ENCODE results near the gene ACOT13. TPM values are rescaled to one million over a fixed set of nuclear protein-coding genes. Genes with fewer than 3 reads are reported as not detected.

Gene ACOT13
- total and polyA plus RNA-seq, 2 of the 8 experiments (the other 6 are each of a cell fraction or from before 2014, with no cell fraction given): 27.6 to 40.6 TPM

DNA sequence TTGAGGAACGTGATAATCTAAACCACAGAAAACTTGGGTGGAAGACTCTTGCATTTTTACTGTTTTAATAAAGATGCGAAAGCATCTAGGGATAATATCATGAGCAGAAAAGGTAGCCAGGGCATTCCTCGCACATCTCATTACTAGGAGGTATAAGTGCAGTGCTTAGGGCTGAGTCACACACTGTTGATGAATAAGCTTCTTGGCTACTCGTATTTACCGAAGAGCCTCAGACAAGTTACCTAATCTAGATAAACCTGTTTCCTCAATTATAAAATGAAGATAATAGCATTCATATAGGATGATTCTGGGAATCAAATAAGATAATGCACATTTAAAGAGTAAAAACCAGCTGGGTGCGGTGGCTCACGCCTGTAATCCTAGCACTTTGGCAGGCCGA, 20.1 kb upstream of the ACOT13 start:
- Histone ChIP-seq H3K79me2 (ENCODE audit: control insufficient read depth in 1 of 2, insufficient read depth in 2 of 2, low read length in 2 of 2) (no peaks in the 10 kb centered on the region), H3K18ac (ENCODE audit: extremely low read depth, low read length) (no peak overlapping the region), H3K27ac (ENCODE audit: low read depth, low read length) (no peak overlapping the region), H3K4me1 (replicated peaks in 1 of 4; ENCODE audit: control insufficient read depth in 3 of 4, insufficient read depth in 4 of 4, low read length in 3 of 4) (no peaks in the 10 kb centered on the region), H2AFZ (ENCODE audit: low read length) (no peak overlapping the region; the same call in 1 of the 2 replicates), H3K27me3 (replicated peaks in 1 of 4; ENCODE audit: control insufficient read depth in 3 of 4, extremely low read depth in 1 of 4, insufficient read depth in 3 of 4, low read length in 3 of 4) (no peaks in the 10 kb centered on the region; a peak in 1 of 7 replicates), H3K9me3 (ENCODE audit: insufficient read depth in 2 of 2, low read depth in 1 of 2, low read length in 1 of 2) (no peaks in the 10 kb centered on the region), H3K4me2 (ENCODE audit: insufficient read depth in 1 of 2, low read depth in 2 of 2, low read length in 2 of 2) (peak overlapping the region; percentile 74 to 99; a peak in 3 of 4 replicates), H3K23me2 (ENCODE audit: low read depth, low read length) (peaks cover 5% of the 10 kb centered on the region), H2BK120ac (replicated peaks; ENCODE audit: low read depth, low read length) (no peak overlapping the region), H3K79me1 (ENCODE audit: low read depth, low read length) (no peaks in the 10 kb centered on the region), H4K91ac (replicated peaks; ENCODE audit: insufficient read length, low read length) (no peak overlapping the region), H4K5ac (ENCODE audit: insufficient read length, low read depth, low read length) (no peak overlapping the region), H2BK5ac (ENCODE audit: low read depth, low read length) (no peak overlapping the region), H4K8ac (ENCODE audit: extremely low read depth, insufficient read depth, low read length) (no peak overlapping the region), H3K36me3 (ENCODE audit: control insufficient read depth in 2 of 4, insufficient read depth in 4 of 4, low read length in 3 of 4) (peaks cover 0 to 14% (median 10%) of the 10 kb centered on the region in 4 experiments; a peak in 5 of 8 replicates), H4K20me1 (replicated peaks in 1 of 2; ENCODE audit: control insufficient read depth in 1 of 2, insufficient read depth in 2 of 2, low read length in 2 of 2) (no peaks in the 10 kb centered on the region), H3K4ac (replicated peaks; ENCODE audit: insufficient read length, low read depth, low read length) (no peak overlapping the region), H3K4me3 (ENCODE audit: extremely low read depth in 1 of 4, insufficient read depth in 2 of 4, low read depth in 3 of 4, low read length in 4 of 4) (peak overlapping the region in 1 of 4 experiments; percentile 73; a peak in 1 of 8 replicates), H2BK15ac (ENCODE audit: low read length) (no peak overlapping the region), H3K23ac (ENCODE audit: insufficient read length) (no peak overlapping the region), H3K56ac (replicated peaks; ENCODE audit: insufficient read length, low read depth, low read length) (no peak overlapping the region), H2BK20ac (ENCODE audit: low read length) (no peak overlapping the region), H2BK12ac (ENCODE audit: low read depth, low read length) (no peak overlapping the region), H2AK5ac (ENCODE audit: low read depth, low read length) (no peak overlapping the region), H3K9ac (replicated peaks in 1 of 4; ENCODE audit: extremely low read depth in 1 of 4, low read depth in 3 of 4, low read length in 3 of 4) (no peak overlapping the region), H3K14ac (ENCODE audit: insufficient read length) (no peak overlapping the region)
- ChIA-PET POLR2A (ENCODE audit: partially characterized antibody) (interaction anchor here (0.9 to 3.0 kb wide), 5 partner anchors 8 to 33 kb away, joined by 3 to 18 read pairs (median 7); partner anchors contain the start of genes ACOT13 and TDP2), CTCF (ENCODE audit: partially characterized antibody) (interaction anchor here (0.7 to 2.4 kb wide), 10 partner anchors 12 to 82 kb away, joined by 3 to 7 read pairs (median 4); no protein-coding TSS in a partner anchor)
- WGBS, 2 experiments (ENCODE audit: extremely low coverage in 1 of 2, insufficient coverage in 1 of 2, insufficient read length in 1 of 2, insufficient replicate concordance in 2 of 2, low coverage in 1 of 2, low lambda C conversion rate in 2 of 2, missing lambda C conversion rate in 1 of 2): 84% methylated on average over 8 of the region's 8 CpGs; no CpG with 5 or more reads in 1 of the 2 experiments
- DNase-seq (ENCODE audit: low read depth in 1 of 2, low spot score in 2 of 2) (no peak), FAIRE-seq (no peak)
- TF ChIP-seq HDAC6 (IDR thresholded peaks at IDR 0.05; ENCODE audit: low read depth, low read length): no peak
- no peak for TF ChIP-seq SP2 (IDR thresholded peaks at IDR 0.05; ENCODE audit: low read length)
- TF ChIP-seq ASH2L (IDR thresholded peaks at IDR 0.05; ENCODE audit: low read length): no peak
- TF ChIP-seq KDM5A (IDR thresholded peaks at IDR 0.05; ENCODE audit: low read length): no peak
- TF ChIP-seq GABPA (IDR thresholded peaks at IDR 0.05; ENCODE audit: borderline replicate concordance, insufficient read depth, low read length): no peak
- TF ChIP-seq RFX5 (IDR thresholded peaks at IDR 0.05; ENCODE audit: borderline replicate concordance, low read depth, low read length): no peak
- no peak for TF ChIP-seq KDM4A (IDR thresholded peaks at IDR 0.05; ENCODE audit: low read depth, low read length, severe bottlenecking)
- no peak for TF ChIP-seq MAX (IDR thresholded peaks at IDR 0.05)
